SU-DHL-6 (cell line): ENCODE data around the gene ATP10D.

Experiments used
- EZH2phosphoT487 ChIP-seq: fragments of 200-600 bp; sonication (generic), shearing (Covaris generic); conservative IDR thresholded peaks from 2 replicates; pipeline ENCODE4 v1.6.1; 2018; ENCODE audit warnings: mild to moderate bottlenecking, antibody characterized with exemption, low read length, moderate library complexity, mixed read lengths
- TF ChIP-seq, protein P1 (sequence below): fragments of 200-600 bp; sonication (generic); IDR thresholded peaks from one replicate; pipeline ENCODE4 v1.5.1; 2017; ENCODE audit warnings: antibody characterized with exemption, mild to moderate bottlenecking, low read length, moderate library complexity; ENCODE audit not compliant: insufficient read depth, poor library complexity, severe bottlenecking

- TF ChIP-seq, protein P1, sequence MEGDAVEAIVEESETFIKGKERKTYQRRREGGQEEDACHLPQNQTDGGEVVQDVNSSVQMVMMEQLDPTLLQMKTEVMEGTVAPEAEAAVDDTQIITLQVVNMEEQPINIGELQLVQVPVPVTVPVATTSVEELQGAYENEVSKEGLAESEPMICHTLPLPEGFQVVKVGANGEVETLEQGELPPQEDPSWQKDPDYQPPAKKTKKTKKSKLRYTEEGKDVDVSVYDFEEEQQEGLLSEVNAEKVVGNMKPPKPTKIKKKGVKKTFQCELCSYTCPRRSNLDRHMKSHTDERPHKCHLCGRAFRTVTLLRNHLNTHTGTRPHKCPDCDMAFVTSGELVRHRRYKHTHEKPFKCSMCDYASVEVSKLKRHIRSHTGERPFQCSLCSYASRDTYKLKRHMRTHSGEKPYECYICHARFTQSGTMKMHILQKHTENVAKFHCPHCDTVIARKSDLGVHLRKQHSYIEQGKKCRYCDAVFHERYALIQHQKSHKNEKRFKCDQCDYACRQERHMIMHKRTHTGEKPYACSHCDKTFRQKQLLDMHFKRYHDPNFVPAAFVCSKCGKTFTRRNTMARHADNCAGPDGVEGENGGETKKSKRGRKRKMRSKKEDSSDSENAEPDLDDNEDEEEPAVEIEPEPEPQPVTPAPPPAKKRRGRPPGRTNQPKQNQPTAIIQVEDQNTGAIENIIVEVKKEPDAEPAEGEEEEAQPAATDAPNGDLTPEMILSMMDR: no peak
- no peak for TF ChIP-seq EZH2phosphoT487
These were observed 1.3 kb upstream of the ATP10D start for GRCh38 chr4:47483745-47484144.
